ENCODE results near the gene NR3C2.

The NR3C2 gene

DNA sequence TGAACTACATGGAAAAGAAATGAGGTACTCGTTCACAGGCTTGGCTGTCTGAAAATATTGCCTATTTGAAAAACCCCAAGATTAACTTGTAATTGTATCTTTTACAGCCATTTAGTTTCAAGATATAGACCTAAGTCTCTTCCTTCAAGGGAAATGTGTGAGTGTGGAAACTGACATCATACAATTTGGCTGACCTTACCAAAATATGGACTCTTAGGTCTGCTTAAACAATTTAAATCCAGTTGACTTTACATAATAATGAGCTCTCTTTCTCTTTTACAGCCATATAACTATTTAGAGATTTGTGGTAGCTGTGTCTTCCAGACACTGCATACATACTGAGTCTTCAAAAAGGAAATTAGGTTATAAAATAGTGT, 186.9 kb downstream of the NR3C2 start:
- Histone ChIP-seq H3K9ac (ENCODE audit: low read length) (no peak overlapping the region), H3K9me2 (replicated peaks; ENCODE audit: insufficient read depth, low read length) (no peaks in the 10 kb centered on the region), H3K79me2 (ENCODE audit: insufficient read depth, low read length) (no peaks in the 10 kb centered on the region), H3K27me3 (ENCODE audit: low read length) (no peaks in the 10 kb centered on the region), H3K4me2 (ENCODE audit: low read depth, low read length, poor library complexity, severe bottlenecking) (no peak overlapping the region), H3K4me3 (ENCODE audit: insufficient read depth, low read length, poor library complexity, severe bottlenecking) (no peak overlapping the region), H3K36me3 (ENCODE audit: low read length) (no peaks in the 10 kb centered on the region), H4K20me1 (ENCODE audit: low read depth, low read length) (no peaks in the 10 kb centered on the region), H3K27ac (ENCODE audit: low read depth, low read length) (no peak overlapping the region), H3K9me3 (ENCODE audit: insufficient read depth, low read length) (no peaks in the 10 kb centered on the region), H3F3A (ENCODE audit: insufficient read depth) (no peaks in the 10 kb centered on the region), H2AFZ (ENCODE audit: low read depth, low read length, severe bottlenecking) (no peak overlapping the region)
- TF ChIP-seq CTCF (IDR thresholded peaks at IDR 0.05; ENCODE audit: insufficient read depth, low read length, poor library complexity, severe bottlenecking), result no peak
- no peak for TF ChIP-seq EZH2phosphoT487 (conservative IDR thresholded peaks at IDR 0.05; ENCODE audit: low read length)

- Histone ChIP-seq H3K79me2 (ENCODE audit: insufficient read depth, low read length) (no peaks in the 10 kb centered on the region), H3K9me2 (replicated peaks; ENCODE audit: insufficient read depth, low read length) (no peaks in the 10 kb centered on the region), H4K20me1 (ENCODE audit: low read depth, low read length) (no peaks in the 10 kb centered on the region), H3K27ac (ENCODE audit: low read depth, low read length) (no peak overlapping the region), H3K4me3 (ENCODE audit: insufficient read depth, low read length, poor library complexity, severe bottlenecking) (no peak overlapping the region), H3K9me3 (ENCODE audit: insufficient read depth, low read length) (no peaks in the 10 kb centered on the region), H2AFZ (ENCODE audit: low read depth, low read length, severe bottlenecking) (no peak overlapping the region), H3K36me3 (ENCODE audit: low read length) (no peaks in the 10 kb centered on the region), H3K27me3 (ENCODE audit: low read length) (no peaks in the 10 kb centered on the region), H3K4me2 (ENCODE audit: low read depth, low read length, poor library complexity, severe bottlenecking) (no peak overlapping the region), H3F3A (ENCODE audit: insufficient read depth) (no peaks in the 10 kb centered on the region), H3K9ac (ENCODE audit: low read length) (no peak overlapping the region)
- TF ChIP-seq CTCF (IDR thresholded peaks at IDR 0.05; ENCODE audit: insufficient read depth, low read length, poor library complexity, severe bottlenecking) (no peak), EZH2phosphoT487 (conservative IDR thresholded peaks at IDR 0.05; ENCODE audit: low read length) (no peak)
Measured at GRCh38 chr4:148254621-148255343, 187.4 kb downstream of the NR3C2 start.

- Histone ChIP-seq H3K9me2 (replicated peaks; ENCODE audit: insufficient read depth, low read length) (no peaks in the 10 kb centered on the region), H4K20me1 (ENCODE audit: low read depth, low read length) (no peaks in the 10 kb centered on the region), H3K9ac (ENCODE audit: low read length) (no peak overlapping the region), H3K27ac (ENCODE audit: low read depth, low read length) (no peak overlapping the region), H3K4me2 (ENCODE audit: low read depth, low read length, poor library complexity, severe bottlenecking) (no peak overlapping the region), H3K27me3 (ENCODE audit: low read length) (no peaks in the 10 kb centered on the region), H2AFZ (ENCODE audit: low read depth, low read length, severe bottlenecking) (no peak overlapping the region), H3K4me3 (ENCODE audit: insufficient read depth, low read length, poor library complexity, severe bottlenecking) (no peak overlapping the region), H3K36me3 (ENCODE audit: low read length) (no peaks in the 10 kb centered on the region), H3F3A (ENCODE audit: insufficient read depth) (no peaks in the 10 kb centered on the region), H3K9me3 (ENCODE audit: insufficient read depth, low read length) (no peaks in the 10 kb centered on the region), H3K79me2 (ENCODE audit: insufficient read depth, low read length) (no peaks in the 10 kb centered on the region)
- no peak for TF ChIP-seq CTCF (IDR thresholded peaks at IDR 0.05; ENCODE audit: insufficient read depth, low read length, poor library complexity, severe bottlenecking)
- TF ChIP-seq EZH2phosphoT487 (conservative IDR thresholded peaks at IDR 0.05; ENCODE audit: low read length), result no peak
Measured at GRCh38 chr4:148253768-148254167, 188.4 kb downstream of the NR3C2 start.
